Measurements from ENCODE around the gene CSF2. TPM values are rescaled to one million over a fixed set of nuclear protein-coding genes. Genes with fewer than 3 reads are reported as not detected.

CSF2 gene
- total and polyA plus RNA-seq, 2 donors (not counting 1 experiment from before 2014, with no cell fraction given), result not detected

DNA sequence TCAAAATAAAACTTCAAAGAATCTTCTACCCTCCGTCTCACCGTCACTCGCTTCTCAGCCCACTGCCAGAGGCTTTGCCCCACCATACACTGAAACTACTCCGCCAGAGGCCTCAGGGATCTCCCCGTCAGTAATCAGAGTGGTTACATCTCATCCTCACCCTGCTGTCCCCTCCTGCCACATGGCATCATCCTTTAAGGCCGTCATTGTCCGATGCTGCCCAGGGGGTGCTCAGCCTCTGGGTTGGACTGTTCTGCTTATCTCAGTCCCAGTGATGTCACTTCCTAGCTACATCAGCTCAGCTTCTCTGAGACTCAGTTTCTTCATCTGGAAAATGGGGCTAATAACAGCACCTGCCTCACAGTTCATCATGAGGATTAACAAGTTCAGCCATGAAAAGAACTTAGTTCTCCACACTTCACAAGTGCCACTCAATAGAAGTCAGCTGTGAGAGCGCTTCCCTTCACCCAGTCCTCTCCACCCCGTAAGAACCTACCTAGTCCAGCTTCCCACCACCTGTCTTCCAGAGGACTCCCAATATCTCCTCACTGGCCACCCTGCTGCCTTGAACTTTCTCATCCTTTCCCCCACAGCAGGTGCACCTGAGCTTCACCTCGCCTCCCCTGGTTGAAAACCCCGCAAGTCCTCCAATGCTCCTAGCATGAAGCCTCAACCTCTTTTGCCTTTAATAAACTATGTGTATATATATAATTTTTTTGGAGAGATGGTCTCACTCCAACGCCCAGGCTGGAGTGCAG is 15.9 kb upstream of the CSF2 start:
- intact Hi-C loops (cut with micrococcal nuclease), result no loop called here

GRCh38 chr5:132058646-132059042 is 14.9 kb upstream of the CSF2 start:
- whole genome bisulfite sequencing (ENCODE audit: insufficient coverage), result 96% methylated on average over 6 of the region's 7 CpGs
- Histone ChIP-seq H3K4me1 (ENCODE audit: control insufficient read depth in 2 of 2, insufficient read depth in 2 of 2, low read length in 2 of 2) (no peaks in the 10 kb centered on the region), H4K20me1 (ENCODE audit: control insufficient read depth, insufficient read depth, low read length, poor library complexity, severe bottlenecking) (no peaks in the 10 kb centered on the region), H3K27ac (ENCODE audit: low read length in 2 of 2) (no peak overlapping the region), H3K4me2 (replicated peaks; ENCODE audit: low read depth, low read length, poor library complexity, severe bottlenecking) (no peak overlapping the region), H3K36me3 (replicated peaks in 1 of 2; ENCODE audit: control extremely low read depth in 1 of 2, control insufficient read depth in 1 of 2, extremely low read depth in 1 of 2, insufficient read depth in 2 of 2, low read length in 1 of 2) (no peaks in the 10 kb centered on the region), H3K9me3 (ENCODE audit: control extremely low read depth in 1 of 3, control insufficient read depth in 2 of 3, insufficient read depth in 1 of 3, low read length in 2 of 3) (no peaks in the 10 kb centered on the region), H3K4me3 (ENCODE audit: control extremely low read depth in 1 of 5, extremely low read depth in 1 of 5, insufficient read depth in 1 of 5, low read depth in 2 of 5, low read length in 4 of 5) (no peak overlapping the region), H3K9ac (ENCODE audit: low read length) (no peak overlapping the region), H2AFZ (ENCODE audit: insufficient read depth, low read depth, low read length, poor library complexity, severe bottlenecking) (no peak overlapping the region), H3K79me2 (ENCODE audit: control insufficient read depth, insufficient read depth, low read length) (no peaks in the 10 kb centered on the region), H3K27me3 (replicated peaks in 1 of 4; ENCODE audit: control extremely low read depth in 1 of 4, control insufficient read depth in 3 of 4, insufficient read depth in 4 of 4, low read length in 3 of 4) (no peaks in the 10 kb centered on the region)
- H3K27ac Mint-ChIP-seq, result no peak overlapping the region
- no peak for TF ChIP-seq EZH2 (IDR thresholded peaks at IDR 0.05; ENCODE audit: borderline replicate concordance, insufficient read depth, low read depth, low read length, poor library complexity, severe bottlenecking)
- TF ChIP-seq, protein P1, sequence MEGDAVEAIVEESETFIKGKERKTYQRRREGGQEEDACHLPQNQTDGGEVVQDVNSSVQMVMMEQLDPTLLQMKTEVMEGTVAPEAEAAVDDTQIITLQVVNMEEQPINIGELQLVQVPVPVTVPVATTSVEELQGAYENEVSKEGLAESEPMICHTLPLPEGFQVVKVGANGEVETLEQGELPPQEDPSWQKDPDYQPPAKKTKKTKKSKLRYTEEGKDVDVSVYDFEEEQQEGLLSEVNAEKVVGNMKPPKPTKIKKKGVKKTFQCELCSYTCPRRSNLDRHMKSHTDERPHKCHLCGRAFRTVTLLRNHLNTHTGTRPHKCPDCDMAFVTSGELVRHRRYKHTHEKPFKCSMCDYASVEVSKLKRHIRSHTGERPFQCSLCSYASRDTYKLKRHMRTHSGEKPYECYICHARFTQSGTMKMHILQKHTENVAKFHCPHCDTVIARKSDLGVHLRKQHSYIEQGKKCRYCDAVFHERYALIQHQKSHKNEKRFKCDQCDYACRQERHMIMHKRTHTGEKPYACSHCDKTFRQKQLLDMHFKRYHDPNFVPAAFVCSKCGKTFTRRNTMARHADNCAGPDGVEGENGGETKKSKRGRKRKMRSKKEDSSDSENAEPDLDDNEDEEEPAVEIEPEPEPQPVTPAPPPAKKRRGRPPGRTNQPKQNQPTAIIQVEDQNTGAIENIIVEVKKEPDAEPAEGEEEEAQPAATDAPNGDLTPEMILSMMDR (IDR thresholded peaks at IDR 0.05), result no peak
- ChIA-PET POLR2A (no interaction called here), CTCF (no interaction called here)
- no peak for DNase-seq
- peaks cover 3% of the 10 kb centered on the region for H3K27me3 Mint-ChIP-seq
- peaks cover 2% of the 10 kb centered on the region for H3K4me1 Mint-ChIP-seq
- no peak for ATAC-seq (ENCODE audit: low read depth)
- H3K9me3 Mint-ChIP-seq (ENCODE audit: insufficient read depth), result no peaks in the 10 kb centered on the region
- H3K4me3 Mint-ChIP-seq, result no peak overlapping the region
- intact Hi-C loops (cut with micrococcal nuclease), result no loop called here

More for the DNA sequence above, 15.9 kb upstream of the CSF2 start:
- no peak for ATAC-seq (ENCODE audit: low read depth)
- H3K27ac Mint-ChIP-seq, result no peak overlapping the region
- no peaks in the 10 kb centered on the region for H3K9me3 Mint-ChIP-seq (ENCODE audit: insufficient read depth)
- TF ChIP-seq EZH2 (IDR thresholded peaks at IDR 0.05; ENCODE audit: borderline replicate concordance, insufficient read depth, low read depth, low read length, poor library complexity, severe bottlenecking), result no peak
- TF ChIP-seq, protein P1 (IDR thresholded peaks at IDR 0.05), result no peak
- H3K79me2 ChIP-seq (ENCODE audit: control insufficient read depth, insufficient read depth, low read length), result no peaks in the 10 kb centered on the region
- H3K4me3 ChIP-seq (ENCODE audit: control extremely low read depth in 1 of 5, extremely low read depth in 1 of 5, insufficient read depth in 1 of 5, low read depth in 2 of 5, low read length in 4 of 5), result no peak overlapping the region
- H3K9me3 ChIP-seq (ENCODE audit: control extremely low read depth in 1 of 3, control insufficient read depth in 2 of 3, insufficient read depth in 1 of 3, low read length in 2 of 3), result no peaks in the 10 kb centered on the region
- H3K27me3 Mint-ChIP-seq, result peaks cover 3% of the 10 kb centered on the region
- CTCF ChIA-PET, result interaction anchor here (0.7 kb wide), 1 partner anchor 468 kb away, joined by 3 read pairs; no protein-coding TSS in a partner anchor
- POLR2A ChIA-PET, result no interaction called here
- H3K4me2 ChIP-seq (replicated peaks; ENCODE audit: low read depth, low read length, poor library complexity, severe bottlenecking), result no peak overlapping the region
- H3K4me1 ChIP-seq (ENCODE audit: control insufficient read depth in 2 of 2, insufficient read depth in 2 of 2, low read length in 2 of 2), result no peaks in the 10 kb centered on the region
- no peaks in the 10 kb centered on the region for H3K4me1 Mint-ChIP-seq
- H4K20me1 ChIP-seq (ENCODE audit: control insufficient read depth, insufficient read depth, low read length, poor library complexity, severe bottlenecking), result no peaks in the 10 kb centered on the region
- no peak overlapping the region for H3K9ac ChIP-seq (ENCODE audit: low read length)
- no peak overlapping the region for H3K27ac ChIP-seq (ENCODE audit: low read length in 2 of 2)
- 89% methylated on average over 9 of the region's 12 CpGs for WGBS (ENCODE audit: insufficient coverage)
- H3K27me3 ChIP-seq (replicated peaks in 1 of 4; ENCODE audit: control extremely low read depth in 1 of 4, control insufficient read depth in 3 of 4, insufficient read depth in 4 of 4, low read length in 3 of 4), result no peaks in the 10 kb centered on the region
- no peak for DNase-seq
- H2AFZ ChIP-seq (ENCODE audit: insufficient read depth, low read depth, low read length, poor library complexity, severe bottlenecking), result no peak overlapping the region
- H3K4me3 Mint-ChIP-seq, result no peak overlapping the region
- H3K36me3 ChIP-seq (replicated peaks in 1 of 2; ENCODE audit: control extremely low read depth in 1 of 2, control insufficient read depth in 1 of 2, extremely low read depth in 1 of 2, insufficient read depth in 2 of 2, low read length in 1 of 2), result no peaks in the 10 kb centered on the region

Measured in B cell (primary cell).